B cell (primary cell): ENCODE measurements around the gene UBR4. TPM values are rescaled to one million over a fixed set of nuclear protein-coding genes. Genes with fewer than 3 reads are reported as not detected.

Experiments used
- ATAC-seq: fragments of 200-7000 bp; cut with Tn5 transposase; one replicate; pipeline ENCODE4 v1.10.0; 2021; ENCODE audit warnings: low read depth, mild to moderate bottlenecking, moderate number of reproducible peaks, moderate library complexity
- CTCF ChIA-PET: fragments of 350-600 bp; sonication (Branson Sonifier 250); formaldehyde crosslinking; loops from one replicate; lab custom pipeline; 2021; ENCODE audit warnings: antibody characterized with exemption, inconsistent platforms; lab: Charles Lee
- POLR2A ChIA-PET: fragments of 350-600 bp; sonication (Branson Sonifier 250); formaldehyde crosslinking; loops from one replicate; lab custom pipeline; 2021; ENCODE audit warnings: antibody characterized with exemption; lab: Charles Lee
- DNase-seq: peaks from one replicate; pipeline ENCODE4 v3.0.0; 2013
- H2AFZ ChIP-seq: 2 replicates; pipeline ENCODE4 v1.6.1; 2012; ENCODE audit warnings: mild to moderate bottlenecking, low read depth, low read length; ENCODE audit not compliant: insufficient read depth, poor library complexity, severe bottlenecking
- H3K27ac ChIP-seq, 2 donors: 1 replicate in 1 of 2; 2 replicates in 1 of 2; pipeline ENCODE4 v1.5.1; 2012 to 2013; ENCODE audit warnings: low read length in 2 of 2, mild to moderate bottlenecking in 2 of 2, moderate library complexity in 1 of 2
- H3K27me3 ChIP-seq, 4 experiments: fragments of 200-600 bp in 1 of 4; sonication (generic) in 1 of 4; replicated peaks in 1 of 4; 1 replicate in 2 of 4; 2 replicates in 2 of 4; pipeline versions ENCODE4 v1.6.1 to v1.7.0; 2013 to 2016; ENCODE audit warnings: low read length in 3 of 4, mild to moderate bottlenecking in 2 of 4, mixed read lengths in 1 of 4, moderate library complexity in 1 of 4; ENCODE audit not compliant: insufficient read depth in 4 of 4, control insufficient read depth in 3 of 4; ENCODE audit errors: control extremely low read depth in 1 of 4
- H3K36me3 ChIP-seq, 2 experiments: replicated peaks in 1 of 2; 1 replicate in 1 of 2; 2 replicates in 1 of 2; pipeline versions ENCODE4 v1.6.1 to v1.7.1; 2013; ENCODE audit warnings: low read length in 1 of 2; ENCODE audit not compliant: insufficient read depth in 2 of 2, control insufficient read depth in 1 of 2; ENCODE audit errors: control extremely low read depth in 1 of 2, extremely low read depth in 1 of 2
- H3K4me1 ChIP-seq, 2 donors: fragments of 200-600 bp in 1 of 2; sonication (generic) in 1 of 2; 1 replicate in 1 of 2; 2 replicates in 1 of 2; pipeline versions ENCODE4 v1.5.1 to v1.6.1; 2013 to 2017; ENCODE audit warnings: low read length in 2 of 2; ENCODE audit not compliant: control insufficient read depth in 2 of 2, insufficient read depth in 2 of 2
- H3K4me2 ChIP-seq: replicated peaks from 2 replicates; pipeline ENCODE3; 2012; ENCODE audit warnings: mild to moderate bottlenecking, low read depth, low read length; ENCODE audit not compliant: poor library complexity, severe bottlenecking
- H3K4me3 ChIP-seq, 5 experiments: fragments of 200-600 bp in 1 of 5; sonication (generic) in 1 of 5; 1 replicate in 3 of 5; 2 replicates in 2 of 5; pipeline versions ENCODE4 v1.5.1 to v1.7.0; 2011 to 2016; ENCODE audit warnings: low read length in 4 of 5, mild to moderate bottlenecking in 4 of 5, low read depth in 2 of 5, control low read depth in 1 of 5, moderate library complexity in 1 of 5; ENCODE audit not compliant: insufficient read depth in 1 of 5; ENCODE audit errors: control extremely low read depth in 1 of 5, extremely low read depth in 1 of 5
- H3K79me2 ChIP-seq: fragments of 200-600 bp; sonication (generic); one replicate; pipeline ENCODE4 v1.6.0; 2016; ENCODE audit warnings: low read length; ENCODE audit not compliant: control insufficient read depth, insufficient read depth
- H3K9ac ChIP-seq: fragments of 200-600 bp; sonication (generic); 2 replicates; pipeline ENCODE4 v1.6.1; 2017; ENCODE audit warnings: mild to moderate bottlenecking, low read length, moderate library complexity
- H3K9me3 ChIP-seq, 3 donors: one replicate each; pipeline versions ENCODE4 v1.6.1 to v1.7.1; 2013; ENCODE audit warnings: low read length in 2 of 3; ENCODE audit not compliant: control insufficient read depth in 2 of 3, insufficient read depth in 1 of 3; ENCODE audit errors: control extremely low read depth in 1 of 3
- H4K20me1 ChIP-seq: 2 replicates; pipeline ENCODE4 v1.6.0; 2012; ENCODE audit warnings: mild to moderate bottlenecking, low read length; ENCODE audit not compliant: insufficient read depth, control insufficient read depth, poor library complexity, severe bottlenecking
- H3K27ac Mint-ChIP-seq: one replicate; pipeline ENCODE4 v1.8.0; 2021; ENCODE audit warnings: mixed read lengths
- H3K27me3 Mint-ChIP-seq: one replicate; pipeline ENCODE4 v1.8.0; 2021; ENCODE audit warnings: mixed read lengths
- H3K4me1 Mint-ChIP-seq: one replicate; pipeline ENCODE4 v1.8.0; 2021; ENCODE audit warnings: mixed read lengths
- H3K4me3 Mint-ChIP-seq: one replicate; pipeline ENCODE4 v1.8.0; 2021; ENCODE audit warnings: mixed read lengths
- H3K9me3 Mint-ChIP-seq: one replicate; pipeline ENCODE4 v1.8.0; 2022; ENCODE audit warnings: mixed read lengths; ENCODE audit not compliant: insufficient read depth
- CTCF ChIP-seq: fragments of 200-600 bp; IDR thresholded peaks from one replicate; pipeline ENCODE4 v1.8.0; 2022; ENCODE audit warnings: antibody characterized with exemption, mild to moderate bottlenecking
- EZH2 ChIP-seq: IDR thresholded peaks from 2 replicates; pipeline ENCODE4 v1.6.1; 2012; ENCODE audit warnings: borderline replicate concordance, low read depth, mild to moderate bottlenecking, moderate library complexity, low read length; ENCODE audit not compliant: insufficient read depth, poor library complexity, severe bottlenecking
- WGBS: methylation state at CpG from one replicate; pipeline ENCODE4 v1.1.5; 2013; ENCODE audit warnings: missing lambda C conversion rate; ENCODE audit not compliant: insufficient coverage; 5-methylcytosine and 5-hydroxymethylcytosine counted together
- intact Hi-C: fragments of 100-400 bp; cut with micrococcal nuclease; formaldehyde crosslinking; loops from one replicate; pipeline ENCODE4 v1.10.0; 2022
- polyA plus RNA-seq: library from polyadenylated mRNA; depleted of rRNA; stranded (reverse); fragments of >200 nt; gene quantifications from 2 replicates; pipeline ENCODE4 v1.2.3, GENCODE V29; 2012
- total RNA-seq, 2 donors: library from RNA; stranded (reverse); fragments of 120-200 nt in 1 of 2; gene quantifications; 1 replicate in 1 of 2; 2 replicates in 1 of 2; pipeline versions ENCODE4 v1.2.3 to v1.2.4, GENCODE V29; 2013 to 2022

Gene UBR4
- total and polyA plus RNA-seq, 2 donors (not counting 1 experiment from before 2014, with no cell fraction given) = 90.0 to 190 TPM

DNA sequence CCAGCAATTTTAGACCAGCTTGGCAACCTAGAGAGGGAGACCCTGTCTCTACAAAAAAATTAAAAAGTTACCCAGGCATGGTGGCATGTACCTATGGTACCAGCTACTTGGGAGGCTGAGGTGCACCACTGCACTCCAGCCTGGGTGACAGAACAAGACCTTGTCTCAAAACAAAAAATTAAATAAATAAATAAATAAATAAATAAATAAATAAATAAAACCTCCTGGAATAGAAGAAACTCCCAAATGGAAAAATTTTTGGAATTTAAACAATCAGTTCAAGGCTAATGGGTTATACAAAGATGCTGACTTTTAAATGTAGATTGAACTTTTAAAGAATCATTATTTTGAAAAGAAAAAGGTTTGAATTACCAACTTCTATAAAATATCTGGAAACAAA, 22.2 kb downstream of the UBR4 start:
- no peak for ATAC-seq
- intact Hi-C loops = no loop called here
- Histone ChIP-seq H3K4me1 (no peaks in the 10 kb centered on the region), H3K9ac (no peak overlapping the region), H3K9me3 (no peaks in the 10 kb centered on the region), H3K79me2 (peaks cover 5% of the 10 kb centered on the region), H3K27me3 (no peaks in the 10 kb centered on the region), H3K27ac (no peak overlapping the region), H4K20me1 (no peaks in the 10 kb centered on the region), H3K4me3 (no peak overlapping the region), H2AFZ (no peak overlapping the region), H3K4me2 (no peak overlapping the region), H3K36me3 (peaks cover 16 to 76% of the 10 kb centered on the region in 2 experiments)
- no peak for DNase-seq
- POLR2A ChIA-PET = no interaction called here
- Mint-ChIP-seq H3K4me1 (no peaks in the 10 kb centered on the region), H3K27me3 (no peaks in the 10 kb centered on the region), H3K9me3 (no peaks in the 10 kb centered on the region), H3K27ac (no peak overlapping the region), H3K4me3 (no peak overlapping the region)
- CTCF ChIA-PET = no interaction called here
- TF ChIP-seq CTCF = no peak
- TF ChIP-seq EZH2 = no peak

DNA sequence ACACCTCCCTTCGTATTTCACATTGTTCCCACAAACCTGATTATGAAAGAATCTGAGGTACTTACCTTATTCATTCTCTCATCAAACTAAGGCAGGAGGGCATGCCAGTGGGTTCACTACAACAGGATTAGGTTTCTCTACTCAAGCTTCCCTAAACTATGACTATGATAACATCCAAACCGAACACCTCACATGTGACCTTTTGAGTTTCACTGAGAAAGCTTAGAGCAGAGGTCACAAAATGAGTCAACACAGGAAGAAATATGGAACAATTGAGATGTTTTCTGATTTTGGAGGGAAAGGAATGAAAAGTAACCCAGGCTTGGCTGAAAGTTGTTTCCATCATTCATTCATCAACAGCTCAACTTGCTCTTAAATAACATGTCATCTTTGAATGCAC, 24.1 kb downstream of the UBR4 start:
- H3K36me3 ChIP-seq = peaks cover 10 to 76% of the 10 kb centered on the region in 2 experiments
- ATAC-seq (no peak), DNase-seq (no peak)
- no peak overlapping the region for H2AFZ ChIP-seq
- Mint-ChIP-seq H3K27ac (no peak overlapping the region), H3K4me3 (no peak overlapping the region), H3K27me3 (no peaks in the 10 kb centered on the region), H3K4me1 (no peaks in the 10 kb centered on the region), H3K9me3 (no peaks in the 10 kb centered on the region)
- H3K27me3 ChIP-seq = no peaks in the 10 kb centered on the region
- peaks cover 5% of the 10 kb centered on the region for H3K79me2 ChIP-seq
- H3K27ac ChIP-seq = no peak overlapping the region
- no peak overlapping the region for H3K4me2 ChIP-seq
- no peak for TF ChIP-seq EZH2
- no peak for TF ChIP-seq CTCF
- no CpG with 5 or more reads among the region's 2 CpGs for WGBS
- intact Hi-C loops = no loop called here
- no peaks in the 10 kb centered on the region for H3K4me1 ChIP-seq
- ChIA-PET CTCF (interaction anchor here (1.5 kb wide), 1 partner anchor 55 kb away, joined by 3 read pairs; no protein-coding TSS in a partner anchor), POLR2A (no interaction called here)
- H3K9ac ChIP-seq = no peak overlapping the region
- H3K9me3 ChIP-seq = no peaks in the 10 kb centered on the region
- H4K20me1 ChIP-seq = no peaks in the 10 kb centered on the region
- no peak overlapping the region for H3K4me3 ChIP-seq
